BE2C (cell line): ENCODE data around the gene CLDN2.

Experiments
- DNase-seq: peaks from one replicate; pipeline ENCODE4 v3.0.0-alpha.2; 2020
- H3K27me3 ChIP-seq: fragments of 250-450 bp; sonication (Bioruptor Pico); 2 replicates; pipeline ENCODE4 v1.5.1; 2020; ENCODE audit warnings: mild to moderate bottlenecking
- H3K36me3 ChIP-seq: fragments of 250-450 bp; sonication (Bioruptor Pico); 2 replicates; pipeline ENCODE4 v1.5.1; 2020; ENCODE audit warnings: mild to moderate bottlenecking
- H3K4me1 ChIP-seq: fragments of 250-450 bp; sonication (Bioruptor Pico); 2 replicates; pipeline ENCODE4 v1.5.1; 2020
- H3K4me3 ChIP-seq: 2 replicates; pipeline ENCODE4 v1.5.1; 2011; ENCODE audit warnings: low read depth, low read length
- H3K9me3 ChIP-seq: fragments of 250-450 bp; sonication (Bioruptor Pico); 2 replicates; pipeline ENCODE4 v1.5.1; 2020
- CTCF ChIP-seq: IDR thresholded peaks from 2 replicates; pipeline ENCODE4 v1.5.1; 2012; ENCODE audit warnings: mild to moderate bottlenecking, low read depth, low read length

CLDN2 gene

GRCh38 chrX:106906361-106906760, 13.8 kb upstream of the CLDN2 start:
- H3K4me1 ChIP-seq, result no peaks in the 10 kb centered on the region
- no peak for DNase-seq
- no peaks in the 10 kb centered on the region for H3K27me3 ChIP-seq
- H3K4me3 ChIP-seq, result no peak overlapping the region
- no peak for TF ChIP-seq CTCF
- H3K36me3 ChIP-seq, result no peaks in the 10 kb centered on the region
- H3K9me3 ChIP-seq, result no peaks in the 10 kb centered on the region

GRCh38 chrX:106912864-106913263, 7.3 kb upstream of the CLDN2 start:
- H3K4me3 ChIP-seq, result no peak overlapping the region
- H3K27me3 ChIP-seq, result no peaks in the 10 kb centered on the region
- no peaks in the 10 kb centered on the region for H3K4me1 ChIP-seq
- no peaks in the 10 kb centered on the region for H3K9me3 ChIP-seq
- no peak for TF ChIP-seq CTCF
- H3K36me3 ChIP-seq, result no peaks in the 10 kb centered on the region
- DNase-seq, result no peak

GRCh38 chrX:106917830-106918500, 2.2 kb upstream of the CLDN2 start:
- Histone ChIP-seq H3K27me3 (no peaks in the 10 kb centered on the region), H3K36me3 (no peaks in the 10 kb centered on the region), H3K4me3 (no peak overlapping the region), H3K4me1 (no peaks in the 10 kb centered on the region), H3K9me3 (no peaks in the 10 kb centered on the region)
- TF ChIP-seq CTCF, result no peak
- DNase-seq, result no peak

- no peak for TF ChIP-seq CTCF
- Histone ChIP-seq H3K4me1 (no peaks in the 10 kb centered on the region), H3K9me3 (no peaks in the 10 kb centered on the region), H3K4me3 (no peak overlapping the region), H3K36me3 (no peaks in the 10 kb centered on the region), H3K27me3 (no peaks in the 10 kb centered on the region)
- DNase-seq, result no peak
Observed at GRCh38 chrX:106921637-106922036, 1.4 kb downstream of the CLDN2 start.

GRCh38 chrX:106927023-106927422, 6.8 kb downstream of the CLDN2 start:
- Histone ChIP-seq H3K36me3 (no peaks in the 10 kb centered on the region), H3K4me3 (no peak overlapping the region), H3K27me3 (no peaks in the 10 kb centered on the region), H3K9me3 (no peaks in the 10 kb centered on the region), H3K4me1 (no peaks in the 10 kb centered on the region)
- no peak for DNase-seq
- TF ChIP-seq CTCF, result no peak

GRCh38 chrX:106927700-106928099, 7.5 kb downstream of the CLDN2 start:
- no peaks in the 10 kb centered on the region for H3K36me3 ChIP-seq
- no peak for TF ChIP-seq CTCF
- DNase-seq, result no peak
- H3K4me3 ChIP-seq, result no peak overlapping the region
- H3K9me3 ChIP-seq, result no peaks in the 10 kb centered on the region
- no peaks in the 10 kb centered on the region for H3K4me1 ChIP-seq
- no peaks in the 10 kb centered on the region for H3K27me3 ChIP-seq
